T47D (cell line): Measurements from ENCODE around the gene TMEM222.

Experiments
- DNase-seq, 2 experiments: peaks; one replicate each; pipeline versions ENCODE4 v3.0.0 to v3.0.0-alpha.2; 2011 to 2012; ENCODE audit warnings: low read depth in 1 of 2, low spot score in 1 of 2
- JUND ChIP-seq: IDR thresholded peaks from 2 replicates; pipeline ENCODE4 v1.6.1; 2012; ENCODE audit warnings: low read depth
- in situ Hi-C: cut with HindIII; loops from 2 replicates; pipeline ENCODE4 v1.10.0; 2016; ENCODE audit warnings: low sequenced_read_pairs, low pct_unique_long_range_greater_than_20kb

Gene TMEM222

GRCh38 chr1:27314737-27315136 is 7.2 kb upstream of the TMEM222 start:
- no peak for TF ChIP-seq JUND
- DNase-seq, result no peak
- in situ Hi-C loops, result no loop called here

GRCh38 chr1:27316860-27317259 is 5.1 kb upstream of the TMEM222 start:
- in situ Hi-C loops, result no loop called here
- DNase-seq, result peak in 1 of 2 experiments; percentile 74
- TF ChIP-seq JUND, result no peak

GRCh38 chr1:27318136-27318535 is 3.8 kb upstream of the TMEM222 start:
- DNase-seq, result no peak
- in situ Hi-C loops, result no loop called here
- no peak for TF ChIP-seq JUND

GRCh38 chr1:27318596-27318995 is 3.4 kb upstream of the TMEM222 start:
- in situ Hi-C loops, result no loop called here
- TF ChIP-seq JUND, result no peak
- no peak for DNase-seq

- DNase-seq, result no peak
- in situ Hi-C loops, result no loop called here
- no peak for TF ChIP-seq JUND
These were observed 742 bp downstream of the TMEM222 start for GRCh38 chr1:27322569-27323240.

- TF ChIP-seq JUND, result no peak
- in situ Hi-C loops, result no loop called here
- no peak for DNase-seq
These were observed 3.3 kb downstream of the TMEM222 start for GRCh38 chr1:27325286-27325685.

GRCh38 chr1:27327964-27328363 is 6.0 kb downstream of the TMEM222 start:
- DNase-seq, result no peak
- in situ Hi-C loops, result no loop called here
- no peak for TF ChIP-seq JUND

GRCh38 chr1:27330786-27331185 is 8.8 kb downstream of the TMEM222 start:
- in situ Hi-C loops, result no loop called here
- TF ChIP-seq JUND, result no peak
- no peak for DNase-seq

GRCh38 chr1:27331426-27331825 is 9.5 kb downstream of the TMEM222 start:
- in situ Hi-C loops, result no loop called here
- DNase-seq, result no peak
- TF ChIP-seq JUND, result no peak

GRCh38 chr1:27331922-27332321 is 10.0 kb downstream of the TMEM222 start:
- DNase-seq, result no peak
- in situ Hi-C loops, result no loop called here
- no peak for TF ChIP-seq JUND

GRCh38 chr1:27332536-27333281 is 10.7 kb downstream of the TMEM222 start:
- in situ Hi-C loops, result no loop called here
- no peak for TF ChIP-seq JUND
- DNase-seq, result peak; percentile 40 to 45

GRCh38 chr1:27333717-27334279 is 11.8 kb downstream of the TMEM222 start:
- no peak for TF ChIP-seq JUND
- no peak for DNase-seq
- in situ Hi-C loops, result no loop called here
